Right atrium auricular region (tissue), 2 donors: Measurements from ENCODE around the gene PEX7. TPM values are rescaled to one million over a fixed set of nuclear protein-coding genes. Genes with fewer than 3 reads are reported as not detected.
"Not testable (repeated sequence)": the region's sequence is repeated elsewhere in the genome, so short reads cannot be mapped to it uniquely, and the experiment has no call there.

Source experiments
- DNase-seq: peaks from one replicate; pipeline ENCODE4 v3.0.0-alpha.2; 2019; ENCODE audit warnings: low spot score
- H3K27ac ChIP-seq, 2 donors: fragments of 200-600 bp; sonication (generic); 1 replicate in 1 of 2; 2 replicates in 1 of 2; pipeline ENCODE4 v1.5.1; 2016 to 2019
- H3K27me3 ChIP-seq, 2 donors: fragments of 200-600 bp; sonication (generic); one replicate each; pipeline versions ENCODE4 v1.5.1 to v1.6.0; 2017 to 2019
- H3K36me3 ChIP-seq: fragments of 200-600 bp; sonication (generic); one replicate; pipeline ENCODE4 v1.5.1; 2016
- H3K4me1 ChIP-seq, 2 donors: fragments of 200-600 bp; sonication (generic); one replicate each; pipeline versions ENCODE4 v1.5.1 to v1.6.0; 2017 to 2019
- H3K4me3 ChIP-seq, 2 donors: fragments of 200-600 bp; sonication (generic); 1 replicate in 1 of 2; 2 replicates in 1 of 2; pipeline ENCODE4 v1.5.1; 2017 to 2019; ENCODE audit warnings: mild to moderate bottlenecking in 1 of 2, moderate library complexity in 1 of 2
- H3K9me3 ChIP-seq, 2 donors: fragments of 200-600 bp; sonication (generic); one replicate each; pipeline ENCODE4 v1.5.1; 2019
- CTCF ChIP-seq, 2 donors: fragments of 200-600 bp; sonication (generic); IDR thresholded peaks; one replicate each; pipeline ENCODE4 v1.5.1; 2019; ENCODE audit warnings: antibody characterized with exemption in 2 of 2
- total RNA-seq, 2 donors: library from RNA; depleted of rRNA; stranded (reverse); fragments of >200 nt; gene quantifications; one replicate each; pipeline ENCODE4 v1.1.0, GENCODE V29; 2016

The PEX7 gene
- total RNA-seq, 2 donors from 2014 or later = 7.2 to 14.5 TPM

DNA sequence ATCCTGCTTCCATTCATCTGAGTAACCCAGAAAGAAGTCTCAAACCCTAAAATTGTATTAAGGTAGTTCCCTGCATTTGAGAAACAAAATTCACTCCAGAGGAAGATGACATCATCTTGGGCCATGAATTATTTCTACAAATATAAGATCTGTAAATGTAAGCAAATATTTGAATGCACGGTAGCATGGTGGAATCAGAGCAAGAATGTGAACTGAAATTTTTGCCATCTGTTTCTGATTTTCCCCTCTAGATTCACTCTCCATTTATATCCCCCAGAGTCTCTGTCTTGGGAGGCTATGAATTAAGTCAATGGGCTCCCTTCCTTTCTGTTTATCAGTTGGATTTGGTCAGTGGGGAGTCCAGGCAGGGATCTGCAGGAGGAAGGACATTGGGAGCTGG is 24.3 kb upstream of the PEX7 start:
- no peak overlapping the region for H3K4me3 ChIP-seq
- H3K27me3 ChIP-seq = no peaks in the 10 kb centered on the region
- DNase-seq = no peak
- H3K36me3 ChIP-seq = no peaks in the 10 kb centered on the region
- H3K4me1 ChIP-seq = peaks cover 0 to 8% of the 10 kb centered on the region in 2 donors
- no peaks in the 10 kb centered on the region for H3K9me3 ChIP-seq
- no peak for TF ChIP-seq CTCF (IDR thresholded peaks at IDR 0.05)
- H3K27ac ChIP-seq = no peak overlapping the region

- Histone ChIP-seq H3K9me3 (no peaks in the 10 kb centered on the region), H3K27me3 (no peaks in the 10 kb centered on the region), H3K4me3 (no peak overlapping the region), H3K36me3 (no peaks in the 10 kb centered on the region), H3K4me1 (no peaks in the 10 kb centered on the region), H3K27ac (no peak overlapping the region)
- DNase-seq = no peak
- no peak for TF ChIP-seq CTCF (IDR thresholded peaks at IDR 0.05)
Measured at GRCh38 chr6:136801581-136801980, 20.8 kb upstream of the PEX7 start.

DNA sequence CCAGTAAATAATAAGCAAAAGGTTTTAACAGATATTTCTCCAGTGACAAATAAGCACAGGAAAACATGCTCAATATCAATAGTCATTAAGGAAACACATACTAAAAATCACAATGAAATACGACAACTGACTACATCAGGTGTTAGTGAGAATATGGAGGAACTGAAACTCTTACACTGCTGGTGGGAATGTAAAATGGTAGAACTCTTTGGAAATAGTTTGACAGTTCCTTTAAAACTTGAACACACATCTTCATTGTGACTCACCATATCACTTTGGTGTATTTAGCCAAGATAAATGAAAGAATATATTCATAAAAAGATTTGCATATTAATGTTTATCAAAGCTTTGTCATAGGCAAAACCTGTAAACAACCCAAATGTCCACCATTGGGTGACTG is 18.8 kb upstream of the PEX7 start:
- Histone ChIP-seq H3K9me3 (no peaks in the 10 kb centered on the region), H3K4me3 (no peak overlapping the region), H3K36me3 (no peaks in the 10 kb centered on the region), H3K27ac (no peak overlapping the region), H3K4me1 (no peaks in the 10 kb centered on the region), H3K27me3 (no peaks in the 10 kb centered on the region)
- TF ChIP-seq CTCF (IDR thresholded peaks at IDR 0.05) = no peak
- DNase-seq = no peak

DNA sequence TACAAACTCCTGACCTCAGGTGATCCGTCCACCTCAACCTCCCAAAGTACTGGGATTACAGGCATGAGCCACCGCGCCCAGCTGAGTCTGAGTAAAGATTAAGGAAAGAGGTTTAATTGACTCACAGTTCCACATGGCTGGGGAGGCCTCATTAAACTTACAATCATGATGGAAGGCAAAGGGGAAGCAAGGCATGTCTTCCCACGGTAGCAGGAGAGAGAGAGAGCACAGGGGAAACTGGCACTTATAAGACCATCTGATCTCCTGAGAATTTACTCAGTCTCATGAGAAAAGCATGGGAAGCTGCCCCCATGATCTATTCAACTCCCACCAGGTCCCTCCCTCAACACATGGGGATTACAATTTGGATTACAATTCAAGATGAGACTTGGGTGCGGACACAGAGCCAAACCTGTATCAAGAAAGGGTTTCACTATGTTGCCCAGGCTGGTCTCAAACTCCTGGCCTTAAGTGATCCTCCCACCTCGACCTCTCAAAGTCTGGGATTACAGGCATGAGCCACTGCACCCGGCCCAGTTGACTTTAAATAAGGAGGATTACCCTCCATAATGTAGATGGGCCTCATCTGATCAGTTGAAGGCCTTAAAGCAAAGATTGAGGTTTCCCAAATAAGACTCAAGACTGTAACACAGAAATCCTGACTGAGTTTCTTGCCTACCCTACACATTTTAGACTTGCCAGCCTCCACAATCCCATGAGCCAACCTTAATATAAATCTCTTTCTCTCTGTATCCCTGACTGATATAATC is 13.1 kb upstream of the PEX7 start:
- TF ChIP-seq CTCF (IDR thresholded peaks at IDR 0.05) = no peak
- no peaks in the 10 kb centered on the region for H3K9me3 ChIP-seq

DNA sequence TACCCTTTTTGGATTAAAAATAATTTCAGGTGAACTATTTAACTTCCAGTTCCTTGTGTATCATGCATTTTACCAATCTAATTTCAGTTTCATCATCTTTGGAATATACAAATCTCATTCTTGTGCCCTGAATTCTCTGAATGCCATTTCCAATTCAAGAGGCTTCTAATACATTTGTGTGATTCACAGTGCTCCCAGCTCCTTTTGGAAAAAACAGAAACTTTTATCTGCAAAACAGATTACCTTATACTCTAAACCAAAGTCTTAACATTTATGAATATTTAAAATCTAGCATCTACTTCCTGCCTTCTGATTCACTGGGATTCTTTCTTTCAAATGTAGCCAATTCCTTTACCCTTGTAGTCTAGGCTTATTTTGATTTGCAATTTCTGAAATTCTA is 11.1 kb upstream of the PEX7 start:
- DNase-seq = no peak
- Histone ChIP-seq H3K27me3 (no peaks in the 10 kb centered on the region), H3K36me3 (no peaks in the 10 kb centered on the region), H3K4me3 (no peak overlapping the region), H3K9me3 (no peaks in the 10 kb centered on the region), H3K4me1 (no peaks in the 10 kb centered on the region), H3K27ac (no peak overlapping the region)
- no peak for TF ChIP-seq CTCF (IDR thresholded peaks at IDR 0.05)

More for the DNA sequence above, 13.1 kb upstream of the PEX7 start:
- H3K4me1 ChIP-seq = no peaks in the 10 kb centered on the region
- DNase-seq = no peak
- H3K4me3 ChIP-seq = no peak overlapping the region
- no peaks in the 10 kb centered on the region for H3K27me3 ChIP-seq
- no peak overlapping the region for H3K27ac ChIP-seq
- no peaks in the 10 kb centered on the region for H3K36me3 ChIP-seq

GRCh38 chr6:136812174-136812573 is 10.2 kb upstream of the PEX7 start:
- Histone ChIP-seq H3K36me3 (no peaks in the 10 kb centered on the region), H3K27me3 (no peaks in the 10 kb centered on the region), H3K9me3 (no peaks in the 10 kb centered on the region), H3K4me1 (no peaks in the 10 kb centered on the region), H3K4me3 (no peak overlapping the region), H3K27ac (no peak overlapping the region)
- DNase-seq = no peak
- no peak for TF ChIP-seq CTCF (IDR thresholded peaks at IDR 0.05)

GRCh38 chr6:136815608-136816007 is 6.8 kb upstream of the PEX7 start:
- not testable (repeated sequence) for H3K36me3 ChIP-seq, H3K27me3 ChIP-seq, DNase-seq, H3K4me1 ChIP-seq, H3K4me3 ChIP-seq, H3K9me3 ChIP-seq, H3K27ac ChIP-seq
